ENCODE data around the gene PBRM1.

The PBRM1 gene

DNA sequence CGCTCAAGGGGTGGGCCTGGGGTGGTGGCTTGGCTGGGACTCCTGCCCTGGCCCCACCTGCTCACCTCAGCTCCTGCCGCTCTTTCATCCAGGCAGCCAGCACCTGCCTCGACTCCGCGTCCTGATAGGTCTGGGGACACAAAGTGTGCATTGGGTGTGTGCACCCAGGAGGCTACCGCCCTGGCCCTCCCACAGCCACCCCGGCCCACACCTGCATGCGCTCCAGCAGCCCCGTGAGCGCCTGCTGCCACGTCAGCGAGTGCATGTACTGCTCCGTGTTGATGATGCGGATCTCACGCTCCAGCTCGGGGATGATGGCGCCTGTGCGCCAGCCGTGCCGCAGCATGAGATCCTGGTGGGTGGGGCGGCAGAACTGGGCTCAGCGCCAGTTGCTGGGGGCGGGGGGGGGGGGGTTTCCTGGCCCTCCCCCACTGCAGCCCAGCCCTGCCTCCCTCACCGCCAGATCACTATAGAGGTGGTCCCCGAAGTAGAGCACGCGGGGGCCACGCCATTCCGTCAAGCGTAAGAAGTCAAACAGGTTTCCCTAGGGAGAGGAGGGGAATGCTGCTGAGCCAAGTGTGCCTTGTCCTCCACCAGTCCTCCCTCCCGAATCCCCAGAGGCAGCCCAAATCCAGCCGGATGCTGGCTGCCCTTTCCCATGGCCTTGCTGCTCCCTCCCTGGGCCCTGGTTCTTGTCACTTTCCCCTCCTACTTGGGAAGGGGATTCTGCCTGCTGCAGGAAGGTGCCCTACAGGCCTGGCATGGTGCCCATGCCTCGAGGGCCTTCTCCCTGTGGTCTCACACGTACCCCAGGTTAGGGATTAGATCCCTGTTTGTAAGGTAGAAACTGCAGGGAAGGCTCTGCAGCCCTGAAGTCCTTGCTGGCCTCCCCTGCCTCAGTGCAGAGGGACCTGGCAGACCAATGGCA, 160.7 kb downstream of the PBRM1 start:
- no peak for DNase-seq (ENCODE audit: low read depth)

DNA sequence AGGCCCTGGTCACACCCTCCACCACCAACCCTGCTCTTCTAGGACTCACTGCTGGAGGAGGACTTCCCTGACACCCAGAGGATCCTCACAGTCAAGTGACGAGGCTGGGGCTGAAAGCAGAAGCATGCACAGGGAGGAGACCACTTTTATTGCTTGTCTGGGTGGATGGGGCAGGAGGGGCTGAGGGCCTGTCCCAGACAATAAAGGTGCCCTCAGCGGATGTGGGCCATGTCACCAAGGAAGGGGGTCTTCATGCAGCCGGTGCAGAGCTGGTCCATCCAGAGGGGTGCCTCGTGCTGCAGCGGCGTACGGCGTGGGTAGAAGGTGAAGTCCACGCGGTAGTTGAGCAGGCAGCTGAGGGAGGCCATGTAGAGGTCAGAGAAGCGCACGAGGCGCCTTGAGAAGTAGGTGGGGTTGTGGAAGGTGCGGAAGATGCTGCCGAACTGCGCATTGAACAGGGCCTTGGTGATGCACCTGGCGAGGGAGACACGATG, 161.4 kb downstream of the PBRM1 start:
- no peak for DNase-seq (ENCODE audit: low read depth)

DNA sequence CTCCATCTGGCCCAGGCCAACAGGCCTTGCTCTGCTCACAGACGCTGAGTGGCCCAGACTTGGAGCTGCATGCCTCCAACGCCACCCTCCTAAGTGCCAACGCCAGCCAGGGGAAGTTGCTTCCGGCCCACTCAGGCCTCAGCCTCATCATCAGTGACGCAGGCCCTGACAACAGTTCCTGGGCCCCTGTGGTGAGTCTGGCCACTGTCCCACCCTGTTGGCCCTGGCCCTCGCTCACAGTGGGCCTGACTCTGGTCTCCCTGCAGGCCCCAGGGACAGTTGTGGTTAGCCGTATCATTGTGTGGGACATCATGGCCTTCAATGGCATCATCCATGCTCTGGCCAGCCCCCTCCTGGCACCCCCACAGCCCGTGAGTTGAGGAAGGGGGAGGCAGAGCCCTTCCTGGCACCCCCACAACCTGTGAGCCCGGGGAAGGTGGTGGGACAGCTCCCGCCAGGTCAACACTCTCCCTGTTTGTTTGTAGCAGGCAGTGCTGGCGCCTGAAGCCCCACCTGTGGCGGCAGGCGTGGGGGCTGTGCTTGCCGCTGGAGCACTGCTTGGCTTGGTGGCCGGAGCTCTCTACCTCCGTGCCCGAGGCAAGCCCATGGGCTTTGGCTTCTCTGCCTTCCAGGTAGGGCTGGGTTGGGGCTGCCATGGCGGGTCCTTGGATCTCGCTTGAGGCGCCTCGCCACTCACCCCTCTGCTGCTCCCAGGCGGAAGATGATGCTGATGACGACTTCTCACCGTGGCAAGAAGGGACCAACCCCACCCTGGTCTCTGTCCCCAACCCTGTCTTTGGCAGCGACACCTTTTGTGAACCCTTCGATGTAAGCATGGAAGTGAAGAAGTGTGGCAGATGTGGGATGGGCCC, 162.1 kb downstream of the PBRM1 start:
- no peak for DNase-seq (ENCODE audit: low read depth)

DNA sequence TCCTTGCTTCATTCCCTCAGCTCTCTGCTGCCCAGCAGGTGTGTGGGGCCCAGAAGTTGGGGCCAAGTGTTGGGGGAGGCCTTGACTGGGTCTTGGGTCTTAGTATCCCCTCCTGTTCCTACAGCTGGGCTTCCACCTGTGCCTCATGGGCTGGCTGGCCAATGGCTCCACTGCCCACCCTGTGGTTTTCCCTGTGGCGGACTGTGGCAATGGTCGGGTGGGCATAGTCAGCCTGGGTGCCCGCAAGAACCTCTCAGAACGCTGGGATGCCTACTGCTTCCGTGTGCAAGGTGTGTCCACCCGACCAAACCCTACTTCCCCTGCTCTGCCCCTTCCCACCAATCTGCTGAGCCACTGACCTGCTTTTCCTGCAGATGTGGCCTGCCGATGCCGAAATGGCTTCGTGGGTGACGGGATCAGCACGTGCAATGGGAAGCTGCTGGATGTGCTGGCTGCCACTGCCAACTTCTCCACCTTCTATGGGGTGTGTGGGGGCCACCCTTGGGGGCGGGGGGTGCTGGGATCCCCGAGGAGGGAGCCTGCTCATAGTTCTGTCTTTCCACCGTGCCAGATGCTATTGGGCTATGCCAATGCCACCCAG, 163.0 kb downstream of the PBRM1 start:
- no peak for DNase-seq (ENCODE audit: low read depth)

DNA sequence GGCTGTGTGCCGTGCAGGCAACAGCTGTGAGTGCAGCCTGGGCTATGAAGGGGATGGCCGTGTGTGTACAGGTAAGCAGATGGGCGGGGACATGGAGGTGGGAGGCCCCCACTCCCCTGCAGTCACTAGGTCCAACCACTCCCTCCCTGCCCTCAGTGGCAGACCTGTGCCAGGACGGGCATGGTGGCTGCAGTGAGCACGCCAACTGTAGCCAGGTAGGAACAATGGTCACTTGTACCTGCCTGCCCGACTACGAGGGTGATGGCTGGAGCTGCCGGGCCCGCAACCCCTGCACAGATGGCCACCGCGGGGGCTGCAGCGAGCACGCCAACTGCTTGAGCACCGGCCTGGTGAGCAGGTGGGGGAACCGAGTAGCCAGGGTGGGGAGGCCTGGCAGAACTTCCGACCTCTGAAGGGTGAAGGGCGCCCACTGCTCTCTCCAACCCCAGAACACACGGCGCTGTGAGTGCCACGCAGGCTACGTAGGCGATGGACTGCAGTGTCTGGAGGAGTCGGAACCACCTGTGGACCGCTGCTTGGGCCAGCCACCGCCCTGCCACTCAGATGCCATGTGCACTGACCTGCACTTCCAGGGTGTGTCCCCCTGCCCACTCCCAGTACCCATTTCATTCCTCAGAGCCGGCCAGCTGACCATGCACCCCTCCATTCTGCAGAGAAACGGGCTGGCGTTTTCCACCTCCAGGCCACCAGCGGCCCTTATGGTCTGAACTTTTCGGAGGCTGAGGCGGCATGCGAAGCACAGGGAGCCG, 163.6 kb downstream of the PBRM1 start:
- DNase-seq (ENCODE audit: low read depth) = no peak

DNA sequence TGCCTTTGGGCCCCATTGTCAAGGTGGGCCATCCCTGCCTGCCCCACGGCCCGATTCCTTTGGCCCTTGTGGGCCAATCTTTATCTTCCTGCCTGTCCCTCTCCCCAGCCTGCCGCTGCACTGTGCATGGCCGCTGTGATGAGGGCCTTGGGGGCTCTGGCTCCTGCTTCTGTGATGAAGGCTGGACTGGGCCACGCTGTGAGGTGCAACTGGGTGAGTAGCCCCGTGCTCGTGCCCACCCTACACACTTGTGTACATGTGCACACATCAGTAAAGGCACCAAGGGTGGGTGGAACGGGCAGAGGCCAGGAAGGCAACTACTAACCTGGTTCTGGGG, 164.3 kb downstream of the PBRM1 start:
- no peak for DNase-seq (ENCODE audit: low read depth)

DNA sequence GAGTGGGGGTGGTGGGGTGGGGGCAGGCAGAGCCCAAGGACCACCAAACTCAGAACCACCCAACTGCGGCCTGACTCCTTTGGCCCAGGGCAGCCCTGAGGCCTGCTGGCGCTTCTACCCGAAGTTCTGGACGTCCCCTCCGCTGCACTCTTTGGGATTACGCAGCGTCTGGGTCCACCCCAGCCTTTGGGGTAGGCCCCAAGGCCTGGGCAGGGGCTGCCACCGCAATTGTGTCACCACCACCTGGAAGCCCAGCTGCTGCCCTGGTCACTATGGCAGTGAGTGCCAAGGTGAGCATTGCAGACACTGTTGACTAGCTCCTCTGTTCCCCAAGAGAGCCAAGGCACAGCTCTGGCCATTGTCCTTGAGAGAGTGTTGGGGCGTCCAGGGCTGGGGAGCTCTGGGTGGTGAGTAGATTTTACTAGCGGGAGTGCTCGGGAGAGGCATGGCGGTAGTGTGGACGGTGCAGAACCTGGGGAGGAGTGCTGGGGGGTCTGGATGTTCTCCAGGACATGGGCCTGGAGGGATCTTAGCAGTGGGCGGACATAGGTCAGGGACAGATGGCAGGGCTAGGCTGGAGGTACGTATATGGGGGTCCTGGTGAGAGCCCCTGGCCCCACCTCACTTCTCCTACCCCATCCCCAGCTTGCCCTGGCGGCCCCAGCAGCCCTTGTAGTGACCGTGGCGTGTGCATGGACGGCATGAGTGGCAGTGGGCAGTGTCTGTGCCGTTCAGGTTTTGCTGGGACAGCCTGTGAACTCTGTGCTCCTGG, 164.8 kb downstream of the PBRM1 start:
- DNase-seq (ENCODE audit: low read depth) = no peak

DNA sequence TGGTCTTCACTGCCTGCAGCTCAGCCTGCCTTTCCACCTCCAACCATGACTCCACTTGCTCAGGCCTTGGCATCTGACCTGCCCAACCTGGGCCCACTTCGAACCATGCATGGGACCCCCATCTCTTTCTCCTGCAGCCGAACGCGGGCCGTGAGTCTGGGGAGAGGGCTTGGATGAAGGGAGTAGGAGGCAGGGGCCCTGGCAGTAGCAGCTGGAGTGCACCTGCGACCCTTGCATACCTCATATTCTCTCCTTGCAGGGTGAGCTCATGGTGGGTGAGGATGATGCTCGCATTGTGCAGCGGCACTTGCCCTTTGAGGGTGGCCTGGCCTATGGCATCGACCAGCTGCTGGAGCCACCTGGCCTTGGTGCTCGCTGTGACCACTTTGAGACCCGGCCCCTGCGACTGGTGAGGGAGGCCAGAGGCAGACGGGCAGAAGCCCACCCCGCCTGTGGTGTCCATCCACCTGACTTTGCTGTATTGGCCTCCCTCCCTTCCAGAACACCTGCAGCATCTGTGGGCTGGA, 165.5 kb downstream of the PBRM1 start:
- DNase-seq (ENCODE audit: low read depth) = no peak

DNA sequence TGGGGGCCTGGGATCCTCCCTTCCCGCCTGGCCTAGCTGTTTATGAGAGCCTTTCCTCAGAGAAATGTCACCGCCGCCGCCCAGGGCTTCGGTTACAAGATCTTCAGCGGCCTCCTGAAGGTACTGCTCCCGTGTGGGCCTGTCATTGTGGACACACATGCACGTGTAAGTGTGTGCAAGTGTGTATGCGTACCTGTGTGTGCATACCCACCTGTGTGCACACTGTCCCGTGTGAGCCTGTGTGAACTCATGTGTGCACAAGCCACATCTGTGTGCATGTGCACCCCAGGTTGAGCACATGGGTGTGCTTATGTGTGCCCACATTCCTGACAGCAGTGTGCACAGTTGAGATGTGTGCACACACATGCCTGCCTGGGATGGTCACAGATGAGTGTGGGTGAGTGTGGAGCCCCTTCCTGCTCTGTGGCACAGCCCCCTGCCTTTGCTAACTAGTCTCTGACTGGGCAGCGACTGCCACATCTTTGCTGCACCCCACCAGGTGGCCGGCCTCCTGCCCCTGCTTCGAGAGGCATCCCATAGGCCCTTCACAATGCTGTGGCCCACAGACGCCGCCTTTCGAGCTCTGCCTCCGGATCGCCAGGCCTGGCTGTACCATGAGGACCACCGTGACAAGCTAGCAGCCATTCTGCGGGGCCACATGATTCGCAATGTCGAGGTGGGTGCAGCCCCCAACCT, 166.1 kb downstream of the PBRM1 start:
- DNase-seq (ENCODE audit: low read depth) = no peak

DNA sequence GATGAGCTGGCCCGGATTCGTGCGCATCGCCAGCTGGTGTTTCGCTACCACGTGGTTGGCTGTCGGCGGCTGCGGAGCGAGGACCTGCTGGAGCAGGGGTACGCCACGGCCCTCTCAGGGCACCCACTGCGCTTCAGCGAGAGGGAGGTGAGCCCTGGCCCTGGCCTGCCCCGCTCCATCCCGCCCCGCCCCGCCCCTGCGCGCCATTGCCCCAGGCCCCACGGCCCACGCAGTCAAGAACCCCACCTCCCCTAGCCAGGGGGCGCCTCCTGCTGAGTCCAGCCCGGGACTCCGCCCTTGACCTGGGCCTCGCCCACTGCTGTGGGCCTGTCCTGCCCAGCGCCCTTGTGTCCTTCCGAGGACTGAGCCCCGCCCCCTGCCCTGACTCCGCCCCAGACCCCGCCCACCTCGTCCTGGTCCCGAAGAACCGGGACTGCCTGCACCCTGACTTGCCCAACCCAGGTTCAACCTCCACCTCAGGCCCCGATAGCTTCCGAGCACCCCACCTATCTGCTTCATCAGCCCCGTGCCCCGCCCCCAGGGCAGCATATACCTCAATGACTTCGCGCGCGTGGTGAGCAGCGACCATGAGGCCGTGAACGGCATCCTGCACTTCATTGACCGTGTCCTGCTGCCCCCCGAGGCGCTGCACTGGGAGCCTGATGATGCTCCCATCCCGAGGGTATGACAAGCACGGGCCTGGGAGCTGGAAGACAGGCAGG, 166.8 kb downstream of the PBRM1 start:
- DNase-seq (ENCODE audit: low read depth) = no peak

DNA sequence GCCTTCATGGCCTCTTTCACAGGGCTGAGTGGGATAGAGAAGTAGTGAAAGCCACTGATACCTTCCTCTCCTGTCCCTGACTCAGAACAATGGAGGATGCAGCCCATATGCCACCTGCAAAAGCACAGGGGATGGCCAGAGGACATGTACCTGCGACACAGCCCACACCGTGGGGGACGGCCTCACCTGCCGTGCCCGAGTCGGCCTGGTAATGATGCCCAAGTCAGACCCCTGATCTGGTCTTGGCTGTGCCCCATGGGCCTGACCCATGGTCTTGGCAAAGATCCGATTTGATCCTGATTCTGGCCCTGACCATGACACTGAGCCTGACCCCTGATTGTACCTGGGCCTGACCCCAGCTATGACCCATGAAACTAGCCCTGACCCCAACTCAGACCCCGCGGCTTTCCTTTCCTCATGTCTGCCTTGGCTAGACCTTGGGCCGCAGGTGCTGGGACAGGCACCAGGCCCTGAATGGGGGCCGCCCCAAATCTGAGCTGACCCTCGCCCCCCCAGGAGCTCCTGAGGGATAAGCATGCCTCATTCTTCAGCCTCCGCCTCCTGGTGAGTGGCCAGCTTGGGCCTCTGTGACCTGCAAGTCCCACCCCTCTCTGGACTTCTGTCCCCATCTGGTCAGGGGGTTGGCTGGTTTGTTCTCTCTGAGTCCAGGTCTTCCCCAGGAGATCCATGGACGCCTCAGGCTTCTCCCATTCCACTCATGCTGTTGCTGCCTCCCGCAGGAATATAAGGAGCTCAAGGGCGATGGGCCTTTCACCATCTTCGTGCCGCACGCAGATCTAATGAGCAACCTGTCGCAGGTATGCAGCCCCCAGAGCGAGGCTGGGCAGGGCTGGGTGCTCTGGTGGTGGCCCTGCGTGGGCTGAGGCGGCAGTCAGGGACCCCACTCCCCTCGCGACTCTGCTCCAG, 167.7 kb downstream of the PBRM1 start:
- no peak for DNase-seq (ENCODE audit: low read depth)

DNA sequence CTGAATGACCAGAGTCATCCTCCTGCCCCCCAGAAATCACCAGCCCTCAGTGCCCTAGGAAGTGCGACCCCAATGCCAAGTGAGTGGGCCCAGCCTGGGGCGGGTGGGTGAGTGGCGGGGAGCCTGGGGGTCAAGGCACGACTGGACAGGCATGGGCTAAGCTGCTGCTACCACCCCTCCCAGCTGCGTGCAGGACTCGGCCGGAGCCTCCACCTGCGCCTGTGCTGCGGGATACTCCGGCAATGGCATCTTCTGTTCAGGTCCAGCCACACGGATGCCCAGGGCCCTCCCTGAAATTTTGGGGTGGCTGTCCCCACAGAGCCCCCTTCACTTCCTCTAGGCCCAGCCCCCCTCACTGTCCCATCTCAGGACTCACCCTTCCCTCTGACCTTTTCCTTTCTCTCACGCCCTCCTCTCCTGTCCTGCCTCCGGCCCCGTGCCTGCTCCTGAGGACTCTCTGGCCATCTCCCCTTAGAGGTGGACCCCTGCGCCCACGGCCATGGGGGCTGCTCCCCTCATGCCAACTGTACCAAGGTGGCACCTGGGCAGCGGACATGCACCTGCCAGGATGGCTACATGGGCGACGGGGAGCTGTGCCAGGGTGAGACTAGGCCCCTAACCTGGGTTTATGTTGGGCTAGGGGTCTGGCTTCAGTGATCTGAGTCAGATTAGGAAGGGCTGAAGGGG, 169.1 kb downstream of the PBRM1 start:
- DNase-seq (ENCODE audit: low read depth) = no peak

DNA sequence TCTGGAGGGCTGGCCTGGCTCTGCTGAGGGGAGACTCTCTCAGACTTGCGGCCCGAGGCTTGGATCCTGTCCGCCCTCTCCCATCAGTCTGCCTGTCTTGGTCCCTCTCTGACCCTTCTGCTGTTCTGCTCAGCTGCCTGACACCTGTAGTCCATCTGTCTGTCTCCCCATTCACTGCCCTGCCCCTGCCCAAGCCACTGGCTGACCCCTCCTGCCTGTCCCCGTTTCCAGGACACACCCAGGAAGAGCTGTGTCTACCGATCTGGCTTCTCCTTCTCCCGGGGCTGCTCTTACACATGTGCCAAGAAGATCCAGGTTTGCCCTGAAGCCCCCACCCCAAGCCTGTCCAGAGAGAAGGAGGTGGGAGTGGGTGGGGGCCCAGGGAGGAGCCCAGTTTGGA, 170.5 kb downstream of the PBRM1 start:
- no peak for DNase-seq (ENCODE audit: low read depth)

DNA sequence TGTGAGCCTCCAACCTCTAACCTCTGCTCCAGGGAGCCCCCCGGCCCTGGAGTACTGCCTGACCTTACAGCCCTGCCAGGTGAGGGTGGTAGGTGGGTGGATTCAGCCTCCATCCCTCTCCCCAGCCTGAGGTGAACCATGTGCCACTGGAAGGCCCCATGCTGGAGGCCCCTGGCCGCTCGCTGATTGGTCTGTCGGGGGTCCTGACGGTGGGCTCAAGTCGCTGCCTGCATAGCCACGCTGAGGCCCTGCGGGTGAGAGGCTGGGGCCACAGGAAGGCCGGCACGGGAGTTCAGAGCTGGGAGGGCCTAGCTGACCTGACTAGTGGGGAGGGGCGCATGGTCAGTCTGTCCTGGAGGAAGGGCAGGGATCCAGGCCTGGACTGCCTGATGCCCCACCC, 171.1 kb downstream of the PBRM1 start:
- no peak for DNase-seq (ENCODE audit: low read depth)

DNA sequence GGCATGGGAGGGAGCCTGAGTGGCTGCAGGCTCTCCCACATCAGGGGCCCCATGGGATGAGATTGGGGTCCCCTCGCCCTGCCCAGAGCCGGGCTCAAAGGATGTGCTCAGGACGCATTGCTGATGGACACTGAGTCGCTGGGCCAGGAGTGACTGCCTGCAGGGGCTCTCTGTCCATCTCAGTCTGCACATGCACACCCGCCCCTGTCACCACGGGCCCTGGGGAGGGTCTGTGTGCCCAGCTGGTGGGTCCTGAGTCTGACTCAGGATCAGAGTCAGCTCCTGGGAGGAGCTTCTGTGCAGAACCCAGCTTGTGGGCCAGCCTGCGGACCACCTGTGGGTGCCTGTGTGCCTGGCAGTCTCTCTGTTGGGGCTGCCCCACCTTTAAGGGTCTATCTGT, 172.4 kb downstream of the PBRM1 start:
- DNase-seq (ENCODE audit: low read depth) = no peak

DNA sequence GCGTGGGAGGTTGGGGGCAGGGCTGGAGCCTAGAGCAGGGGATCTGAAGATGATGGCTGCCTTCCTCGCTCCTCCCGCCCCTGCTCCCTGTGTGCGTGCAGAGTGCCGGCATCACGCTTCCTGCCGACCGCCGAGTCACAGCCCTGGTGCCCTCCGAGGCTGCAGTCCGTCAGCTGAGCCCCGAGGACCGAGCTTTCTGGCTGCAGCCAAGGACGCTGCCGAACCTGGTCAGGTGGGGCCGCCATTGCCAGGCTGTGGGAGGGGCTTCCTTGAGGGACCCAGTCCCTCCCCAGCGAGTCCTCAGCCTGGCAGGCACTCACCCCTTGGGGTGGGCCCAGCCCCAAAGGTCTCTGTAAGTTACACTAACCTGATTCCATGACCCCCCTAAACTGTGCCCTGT, 173.0 kb downstream of the PBRM1 start:
- no peak for DNase-seq (ENCODE audit: low read depth)

DNA sequence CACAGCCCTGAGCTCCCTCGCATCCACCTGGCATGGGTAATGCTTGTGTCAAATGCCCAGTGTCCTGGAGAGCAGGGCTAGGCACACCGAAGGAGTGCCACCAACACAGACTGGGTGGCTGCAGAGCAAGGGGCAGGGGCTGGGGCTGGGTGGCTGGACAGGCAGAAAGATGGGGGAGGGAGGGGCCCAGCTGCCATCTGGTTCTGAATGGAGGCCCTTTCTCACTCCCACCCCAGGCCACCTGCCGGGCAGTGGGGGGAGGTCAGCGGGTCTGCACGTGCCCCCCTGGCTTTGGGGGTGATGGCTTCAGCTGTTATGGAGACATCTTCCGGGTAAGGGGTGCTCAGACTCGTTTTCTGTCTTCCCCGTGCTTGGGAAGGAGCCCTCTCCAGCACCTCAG, 173.6 kb downstream of the PBRM1 start:
- no peak for DNase-seq (ENCODE audit: low read depth)

DNA sequence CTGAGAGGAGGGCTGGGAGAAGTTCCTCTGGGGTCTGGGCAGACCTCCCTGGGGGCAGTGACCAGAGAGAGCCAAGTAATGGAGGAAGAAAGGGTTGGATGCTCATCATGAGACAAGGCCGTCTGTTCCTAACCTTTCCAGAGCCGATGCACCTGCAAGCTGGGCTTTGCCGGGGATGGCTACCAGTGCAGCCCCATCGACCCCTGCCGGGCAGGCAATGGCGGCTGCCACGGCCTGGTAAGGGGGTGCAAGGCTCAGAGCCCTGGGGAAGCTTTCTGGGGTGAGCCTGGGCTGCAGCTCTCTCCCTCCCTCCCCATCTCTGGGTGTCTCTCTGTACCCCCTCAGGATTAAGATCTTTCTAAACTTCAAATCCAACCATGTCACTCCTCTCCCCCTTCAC, 174.2 kb downstream of the PBRM1 start:
- no peak for DNase-seq (ENCODE audit: low read depth)
